WTC11 (cell line): ENCODE results near the gene PGLYRP2. TPM values are rescaled to one million over a fixed set of nuclear protein-coding genes. Genes with fewer than 3 reads are reported as not detected.

Experiments used
- ATAC-seq: fragments of 200-7000 bp; cut with Tn5 transposase; 2 replicates; pipeline ENCODE4 v1.10.0; 2021; ENCODE audit warnings: mild to moderate bottlenecking, moderate library complexity
- CTCF ChIA-PET: fragments of 300-600 bp; sonication (Branson Sonifier 250); formaldehyde crosslinking; loops from one replicate; lab custom pipeline; 2021; ENCODE audit warnings: antibody characterized with exemption; lab: Charles Lee
- POLR2A ChIA-PET: fragments of 350-600 bp; sonication (Branson Sonifier 250); formaldehyde crosslinking; loops from one replicate; lab custom pipeline; 2021; ENCODE audit warnings: antibody characterized with exemption; lab: Charles Lee
- DNase-seq: peaks from one replicate; pipeline ENCODE4 v3.0.0; 2021; ENCODE audit warnings: low spot score
- H3K27ac Mint-ChIP-seq: 2 replicates; pipeline ENCODE4 v1.8.0; 2021; ENCODE audit warnings: mixed read lengths
- H3K27me3 Mint-ChIP-seq: 2 replicates; pipeline ENCODE4 v1.8.0; 2021; ENCODE audit warnings: low read depth, mild to moderate bottlenecking, moderate library complexity, mixed read lengths
- H3K36me3 Mint-ChIP-seq: 2 replicates; pipeline ENCODE4 v1.8.0; 2021; ENCODE audit warnings: mixed read lengths
- H3K4me1 Mint-ChIP-seq: 2 replicates; pipeline ENCODE4 v1.8.0; 2022; ENCODE audit warnings: mixed read lengths
- H3K4me3 Mint-ChIP-seq: 2 replicates; pipeline ENCODE4 v1.8.0; 2021; ENCODE audit warnings: mild to moderate bottlenecking, moderate library complexity, mixed read lengths
- H3K9me3 Mint-ChIP-seq: 2 replicates; pipeline ENCODE4 v1.8.0; 2021; ENCODE audit warnings: mixed read lengths
- ELF4 ChIP-seq: sonication (generic); formaldehyde crosslinking; IDR thresholded peaks from 2 replicates; pipeline ENCODE4 v1.8.1; 2022; ENCODE audit warnings: low read depth, mild to moderate bottlenecking, moderate library complexity, missing genetic modification reagents
- ESRRA ChIP-seq: sonication (generic); formaldehyde crosslinking; IDR thresholded peaks from 2 replicates; pipeline ENCODE4 v1.8.1; 2022; ENCODE audit warnings: mild to moderate bottlenecking, missing genetic modification reagents, borderline replicate concordance
- FOXJ3 ChIP-seq: sonication (generic); formaldehyde crosslinking; IDR thresholded peaks from 2 replicates; pipeline ENCODE4 v1.9.0; 2021; ENCODE audit warnings: missing genetic modification reagents, mild to moderate bottlenecking, borderline replicate concordance
- GTF2I ChIP-seq: fragments of 250-450 bp; sonication (Bioruptor Pico); conservative IDR thresholded peaks from 2 replicates; pipeline ENCODE4 v1.4.0; 2021; ENCODE audit warnings: mild to moderate bottlenecking
- HMGXB4 ChIP-seq: sonication (generic); formaldehyde crosslinking; IDR thresholded peaks from 2 replicates; pipeline ENCODE4 v1.8.1; 2023; ENCODE audit warnings: mild to moderate bottlenecking, moderate library complexity, missing genetic modification reagents
- JUN ChIP-seq: sonication (generic); formaldehyde crosslinking; IDR thresholded peaks from 2 replicates; pipeline ENCODE4 v1.8.0; 2023; ENCODE audit warnings: mild to moderate bottlenecking, missing genetic modification reagents
- MXD4 ChIP-seq: fragments of 250-450 bp; sonication (Bioruptor Pico); IDR thresholded peaks from 2 replicates; pipeline ENCODE4 v1.8.0; 2021; ENCODE audit warnings: mild to moderate bottlenecking, moderate library complexity, borderline replicate concordance
- MYBL2 ChIP-seq: sonication (generic); formaldehyde crosslinking; IDR thresholded peaks from 2 replicates; pipeline ENCODE4 v1.8.1; 2023; ENCODE audit warnings: mild to moderate bottlenecking, moderate library complexity, missing genetic modification reagents
- NR1H2 ChIP-seq: sonication (generic); formaldehyde crosslinking; IDR thresholded peaks from 2 replicates; pipeline ENCODE4 v1.9.0; 2021; ENCODE audit warnings: mild to moderate bottlenecking, moderate library complexity, missing genetic modification reagents
- RELA ChIP-seq: sonication (generic); formaldehyde crosslinking; IDR thresholded peaks from 2 replicates; pipeline ENCODE4 v1.8.1; 2022; ENCODE audit warnings: missing genetic modification reagents, mild to moderate bottlenecking, borderline replicate concordance
- RORB ChIP-seq: fragments of 250-450 bp; sonication (Bioruptor Pico); IDR thresholded peaks from 2 replicates; pipeline ENCODE4 v1.9.0; 2021; ENCODE audit warnings: mild to moderate bottlenecking
- SP1 ChIP-seq: sonication (generic); formaldehyde crosslinking; conservative IDR thresholded peaks from 2 replicates; pipeline ENCODE4 v1.8.1; 2022; ENCODE audit warnings: missing genetic modification reagents
- TEAD4 ChIP-seq: sonication (generic); formaldehyde crosslinking; IDR thresholded peaks from 2 replicates; pipeline ENCODE4 v1.8.0; 2022; ENCODE audit warnings: mild to moderate bottlenecking, missing genetic modification reagents
- TP53 ChIP-seq: sonication (generic); formaldehyde crosslinking; IDR thresholded peaks from 2 replicates; pipeline ENCODE4 v1.8.1; 2023; ENCODE audit warnings: mild to moderate bottlenecking, missing genetic modification reagents
- ZNF219 ChIP-seq: sonication (generic); formaldehyde crosslinking; IDR thresholded peaks from 2 replicates; pipeline ENCODE4 v1.8.0; 2023; ENCODE audit warnings: missing genetic modification reagents, mild to moderate bottlenecking, borderline replicate concordance
- ZNF532 ChIP-seq: fragments of 250-450 bp; sonication (Bioruptor Pico); IDR thresholded peaks from 2 replicates; pipeline ENCODE4 v1.9.0; 2021; ENCODE audit warnings: mild to moderate bottlenecking, borderline replicate concordance
- ZSCAN18 ChIP-seq: fragments of 250-450 bp; sonication (Bioruptor Pico); IDR thresholded peaks from 2 replicates; pipeline ENCODE4 v2.1.2; 2022; ENCODE audit warnings: mild to moderate bottlenecking, moderate library complexity
- total RNA-seq: library from RNA; stranded (reverse); gene quantifications from 3 replicates; pipeline ENCODE4 v1.2.3, GENCODE V29; 2021
- TF ChIP-seq, protein P1 (sequence below): sonication (generic); formaldehyde crosslinking; conservative IDR thresholded peaks from 2 replicates; pipeline ENCODE4 v1.8.1; 2023; ENCODE audit warnings: mild to moderate bottlenecking, low read depth, missing genetic modification reagents, moderate library complexity
- TF ChIP-seq, protein P2 (sequence below): sonication (generic); formaldehyde crosslinking; IDR thresholded peaks from 2 replicates; pipeline ENCODE4 v1.8.0; 2022; ENCODE audit warnings: mild to moderate bottlenecking, missing genetic modification reagents
- TF ChIP-seq, protein P3 (sequence below): sonication (generic); formaldehyde crosslinking; IDR thresholded peaks from 2 replicates; pipeline ENCODE4 v1.8.1; 2023; ENCODE audit warnings: mild to moderate bottlenecking, missing genetic modification reagents

PGLYRP2 gene
- total RNA-seq, 1 experiment from 2014 or later = not detected

DNA sequence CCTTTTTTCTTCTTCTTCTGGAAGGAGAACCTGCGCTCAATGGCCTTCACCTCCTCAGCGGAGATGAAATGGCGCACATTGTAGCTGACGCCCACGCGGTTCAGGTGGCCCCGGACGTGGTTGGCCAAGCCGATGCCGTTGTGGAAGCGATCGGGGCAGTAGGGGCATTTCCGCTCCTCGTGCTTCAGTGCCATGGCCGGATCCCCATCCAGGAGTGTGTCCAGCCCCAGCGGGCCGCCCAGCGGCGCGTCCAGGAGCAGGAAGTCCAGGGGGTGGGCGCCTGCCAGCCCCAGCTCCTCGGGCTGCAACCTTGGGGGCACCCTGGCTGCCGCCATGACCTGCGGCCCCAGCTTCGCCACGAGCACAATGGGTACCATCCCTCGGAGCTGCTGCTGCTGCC, 40.7 kb downstream of the PGLYRP2 start (continued):
- TF ChIP-seq, protein P1, sequence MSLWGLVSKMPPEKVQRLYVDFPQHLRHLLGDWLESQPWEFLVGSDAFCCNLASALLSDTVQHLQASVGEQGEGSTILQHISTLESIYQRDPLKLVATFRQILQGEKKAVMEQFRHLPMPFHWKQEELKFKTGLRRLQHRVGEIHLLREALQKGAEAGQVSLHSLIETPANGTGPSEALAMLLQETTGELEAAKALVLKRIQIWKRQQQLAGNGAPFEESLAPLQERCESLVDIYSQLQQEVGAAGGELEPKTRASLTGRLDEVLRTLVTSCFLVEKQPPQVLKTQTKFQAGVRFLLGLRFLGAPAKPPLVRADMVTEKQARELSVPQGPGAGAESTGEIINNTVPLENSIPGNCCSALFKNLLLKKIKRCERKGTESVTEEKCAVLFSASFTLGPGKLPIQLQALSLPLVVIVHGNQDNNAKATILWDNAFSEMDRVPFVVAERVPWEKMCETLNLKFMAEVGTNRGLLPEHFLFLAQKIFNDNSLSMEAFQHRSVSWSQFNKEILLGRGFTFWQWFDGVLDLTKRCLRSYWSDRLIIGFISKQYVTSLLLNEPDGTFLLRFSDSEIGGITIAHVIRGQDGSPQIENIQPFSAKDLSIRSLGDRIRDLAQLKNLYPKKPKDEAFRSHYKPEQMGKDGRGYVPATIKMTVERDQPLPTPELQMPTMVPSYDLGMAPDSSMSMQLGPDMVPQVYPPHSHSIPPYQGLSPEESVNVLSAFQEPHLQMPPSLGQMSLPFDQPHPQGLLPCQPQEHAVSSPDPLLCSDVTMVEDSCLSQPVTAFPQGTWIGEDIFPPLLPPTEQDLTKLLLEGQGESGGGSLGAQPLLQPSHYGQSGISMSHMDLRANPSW (CRISPR knock-in tag) = no peak
- TF ChIP-seq ZSCAN18 (CRISPR knock-in tag) (no peak), ZNF219 (CRISPR knock-in tag) (no peak), TP53 (CRISPR knock-in tag) (no peak), HMGXB4 (CRISPR knock-in tag) (no peak), RELA (no peak), ESRRA (CRISPR knock-in tag) (no peak), ELF4 (CRISPR knock-in tag) (no peak), MXD4 (no peak), NR1H2 (CRISPR knock-in tag) (no peak), FOXJ3 (no peak), SP1 (no peak), MYBL2 (CRISPR knock-in tag) (no peak), RORB (CRISPR knock-in tag) (no peak)
- TF ChIP-seq, protein P2, sequence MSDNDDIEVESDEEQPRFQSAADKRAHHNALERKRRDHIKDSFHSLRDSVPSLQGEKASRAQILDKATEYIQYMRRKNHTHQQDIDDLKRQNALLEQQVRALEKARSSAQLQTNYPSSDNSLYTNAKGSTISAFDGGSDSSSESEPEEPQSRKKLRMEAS = no peak

GRCh38 chr19:15438124-15438496, 41.2 kb downstream of the PGLYRP2 start:
- Mint-ChIP-seq H3K27me3 (no peaks in the 10 kb centered on the region; the same call in 1 of the 2 replicates), H3K36me3 (no peaks in the 10 kb centered on the region), H3K9me3 (no peaks in the 10 kb centered on the region), H3K4me3 (no peak overlapping the region), H3K4me1 (peaks cover 6% of the 10 kb centered on the region), H3K27ac (no peak overlapping the region)
- POLR2A ChIA-PET = no interaction called here
- DNase-seq = no peak
- CTCF ChIA-PET = interaction anchor here (1.5 kb wide), 1 partner anchor 19 kb away, joined by 5 read pairs; the partner anchor contains the start of gene AKAP8L
- ATAC-seq = no peak
- TF ChIP-seq ZNF532 (CRISPR knock-in tag) (no peak), GTF2I (CRISPR knock-in tag) (no peak), ZNF219 (CRISPR knock-in tag) (no peak), JUN (CRISPR knock-in tag) (no peak), ESRRA (CRISPR knock-in tag) (no peak), TEAD4 (no peak), TP53 (CRISPR knock-in tag) (no peak), FOXJ3 (no peak)
- TF ChIP-seq, protein P3, sequence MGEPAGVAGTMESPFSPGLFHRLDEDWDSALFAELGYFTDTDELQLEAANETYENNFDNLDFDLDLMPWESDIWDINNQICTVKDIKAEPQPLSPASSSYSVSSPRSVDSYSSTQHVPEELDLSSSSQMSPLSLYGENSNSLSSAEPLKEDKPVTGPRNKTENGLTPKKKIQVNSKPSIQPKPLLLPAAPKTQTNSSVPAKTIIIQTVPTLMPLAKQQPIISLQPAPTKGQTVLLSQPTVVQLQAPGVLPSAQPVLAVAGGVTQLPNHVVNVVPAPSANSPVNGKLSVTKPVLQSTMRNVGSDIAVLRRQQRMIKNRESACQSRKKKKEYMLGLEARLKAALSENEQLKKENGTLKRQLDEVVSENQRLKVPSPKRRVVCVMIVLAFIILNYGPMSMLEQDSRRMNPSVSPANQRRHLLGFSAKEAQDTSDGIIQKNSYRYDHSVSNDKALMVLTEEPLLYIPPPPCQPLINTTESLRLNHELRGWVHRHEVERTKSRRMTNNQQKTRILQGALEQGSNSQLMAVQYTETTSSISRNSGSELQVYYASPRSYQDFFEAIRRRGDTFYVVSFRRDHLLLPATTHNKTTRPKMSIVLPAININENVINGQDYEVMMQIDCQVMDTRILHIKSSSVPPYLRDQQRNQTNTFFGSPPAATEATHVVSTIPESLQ = no peak
